ENCODE data around the gene CSMD2. TPM values are rescaled to one million over a fixed set of nuclear protein-coding genes. Genes with fewer than 3 reads are reported as not detected.

Gene CSMD2
- polyA plus RNA-seq, 1 donor: 0.36 TPM

DNA sequence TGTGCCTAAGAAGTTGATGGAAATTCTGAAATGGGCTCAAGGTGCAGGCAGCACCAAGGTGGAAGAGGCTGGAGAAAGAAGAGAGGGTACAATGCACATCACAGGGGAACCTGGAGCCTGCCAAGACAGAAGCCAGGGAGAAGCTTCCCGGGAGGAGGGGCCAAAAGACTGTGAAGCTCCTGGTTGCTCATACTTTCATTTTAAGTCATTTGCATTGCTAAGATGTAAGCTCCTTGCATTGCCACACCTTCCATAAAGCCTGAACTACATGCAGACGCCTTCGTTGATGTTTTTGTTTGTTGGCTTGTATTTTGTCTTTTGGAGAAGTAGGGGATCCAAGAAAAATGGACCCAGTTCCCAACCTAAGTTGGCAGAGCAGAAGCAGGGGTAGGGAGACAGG, 232.2 kb downstream of the CSMD2 start:
- no peaks in the 10 kb centered on the region for H3K27me3 ChIP-seq (ENCODE audit: control insufficient read depth, insufficient read depth, low read length)
- 100% methylated on average over 1 of the region's 3 CpGs for WGBS (ENCODE audit: insufficient coverage, low lambda C conversion rate)
- H3K36me3 ChIP-seq (ENCODE audit: control insufficient read depth, insufficient read depth, low read length): no peaks in the 10 kb centered on the region
- H3K4me3 ChIP-seq (ENCODE audit: low read length): no peak overlapping the region
- H3K9me3 ChIP-seq (ENCODE audit: control insufficient read depth, low read depth, low read length): no peaks in the 10 kb centered on the region
- H3K4me1 ChIP-seq (ENCODE audit: control insufficient read depth, insufficient read depth, low read length): no peaks in the 10 kb centered on the region
- H3K27ac ChIP-seq (ENCODE audit: low read length): no peak overlapping the region
- no peak for DNase-seq

GRCh38 chr1:33931111-33931475, 233.9 kb downstream of the CSMD2 start:
- no peaks in the 10 kb centered on the region for H3K9me3 ChIP-seq (ENCODE audit: control insufficient read depth, low read depth, low read length)
- H3K4me1 ChIP-seq (ENCODE audit: control insufficient read depth, insufficient read depth, low read length): no peaks in the 10 kb centered on the region
- no peaks in the 10 kb centered on the region for H3K36me3 ChIP-seq (ENCODE audit: control insufficient read depth, insufficient read depth, low read length)
- DNase-seq: no peak
- no peak overlapping the region for H3K4me3 ChIP-seq (ENCODE audit: low read length)
- H3K27me3 ChIP-seq (ENCODE audit: control insufficient read depth, insufficient read depth, low read length): no peaks in the 10 kb centered on the region
- WGBS (ENCODE audit: insufficient coverage, low lambda C conversion rate): no CpG with 5 or more reads among the region's 4 CpGs
- H3K27ac ChIP-seq (ENCODE audit: low read length): no peak overlapping the region

GRCh38 chr1:33930346-33931110, 234.5 kb downstream of the CSMD2 start:
- no CpG with 5 or more reads among the region's 11 CpGs for WGBS (ENCODE audit: insufficient coverage, low lambda C conversion rate)
- Histone ChIP-seq H3K36me3 (ENCODE audit: control insufficient read depth, insufficient read depth, low read length) (no peaks in the 10 kb centered on the region), H3K4me3 (ENCODE audit: low read length) (no peak overlapping the region), H3K9me3 (ENCODE audit: control insufficient read depth, low read depth, low read length) (no peaks in the 10 kb centered on the region), H3K4me1 (ENCODE audit: control insufficient read depth, insufficient read depth, low read length) (no peaks in the 10 kb centered on the region), H3K27me3 (ENCODE audit: control insufficient read depth, insufficient read depth, low read length) (no peaks in the 10 kb centered on the region), H3K27ac (ENCODE audit: low read length) (no peak overlapping the region)
- no peak for DNase-seq

GRCh38 chr1:33928251-33928650, 236.8 kb downstream of the CSMD2 start:
- Histone ChIP-seq H3K9me3 (ENCODE audit: control insufficient read depth, low read depth, low read length) (no peaks in the 10 kb centered on the region), H3K4me3 (ENCODE audit: low read length) (no peak overlapping the region), H3K36me3 (ENCODE audit: control insufficient read depth, insufficient read depth, low read length) (no peaks in the 10 kb centered on the region), H3K4me1 (ENCODE audit: control insufficient read depth, insufficient read depth, low read length) (no peaks in the 10 kb centered on the region), H3K27me3 (ENCODE audit: control insufficient read depth, insufficient read depth, low read length) (no peaks in the 10 kb centered on the region), H3K27ac (ENCODE audit: low read length) (no peak overlapping the region)
- DNase-seq: no peak

GRCh38 chr1:33927721-33928120, 237.3 kb downstream of the CSMD2 start:
- no peak overlapping the region for H3K27ac ChIP-seq (ENCODE audit: low read length)
- no peaks in the 10 kb centered on the region for H3K4me1 ChIP-seq (ENCODE audit: control insufficient read depth, insufficient read depth, low read length)
- no peak overlapping the region for H3K4me3 ChIP-seq (ENCODE audit: low read length)
- no peaks in the 10 kb centered on the region for H3K36me3 ChIP-seq (ENCODE audit: control insufficient read depth, insufficient read depth, low read length)
- no peaks in the 10 kb centered on the region for H3K27me3 ChIP-seq (ENCODE audit: control insufficient read depth, insufficient read depth, low read length)
- DNase-seq: no peak
- WGBS (ENCODE audit: insufficient coverage, low lambda C conversion rate): no CpG with 5 or more reads among the region's 2 CpGs
- no peaks in the 10 kb centered on the region for H3K9me3 ChIP-seq (ENCODE audit: control insufficient read depth, low read depth, low read length)

GRCh38 chr1:33925586-33925985, 239.4 kb downstream of the CSMD2 start:
- Histone ChIP-seq H3K36me3 (ENCODE audit: control insufficient read depth, insufficient read depth, low read length) (no peaks in the 10 kb centered on the region), H3K27ac (ENCODE audit: low read length) (no peak overlapping the region), H3K27me3 (ENCODE audit: control insufficient read depth, insufficient read depth, low read length) (no peaks in the 10 kb centered on the region), H3K4me3 (ENCODE audit: low read length) (no peak overlapping the region), H3K4me1 (ENCODE audit: control insufficient read depth, insufficient read depth, low read length) (no peaks in the 10 kb centered on the region), H3K9me3 (ENCODE audit: control insufficient read depth, low read depth, low read length) (no peaks in the 10 kb centered on the region)
- no peak for DNase-seq
- 83% methylated on average over 1 of the region's 8 CpGs for WGBS (ENCODE audit: insufficient coverage, low lambda C conversion rate)

DNA sequence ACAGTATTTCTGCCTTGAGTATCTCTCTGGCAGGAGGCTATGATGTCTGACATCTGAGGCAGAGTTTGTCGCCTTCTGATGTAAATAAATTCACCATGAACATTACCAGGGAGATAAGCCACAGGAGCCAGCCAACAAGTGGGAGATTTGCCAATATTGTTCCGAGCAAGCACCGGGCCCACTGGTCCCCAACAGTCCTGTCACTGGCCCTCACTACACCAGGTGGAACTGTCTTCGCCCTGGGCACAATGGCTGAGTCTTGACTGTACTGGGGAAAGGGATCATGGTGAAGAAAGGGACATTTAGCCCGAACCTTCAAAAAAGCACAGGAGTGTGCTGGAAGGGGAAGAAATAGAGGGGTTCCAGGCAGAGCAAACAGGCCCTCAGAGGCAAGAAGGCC, 243.7 kb downstream of the CSMD2 start:
- no peaks in the 10 kb centered on the region for H3K9me3 ChIP-seq (ENCODE audit: control insufficient read depth, low read depth, low read length)
- H3K4me3 ChIP-seq (ENCODE audit: low read length): no peak overlapping the region
- H3K27ac ChIP-seq (ENCODE audit: low read length): no peak overlapping the region
- DNase-seq: no peak
- WGBS (ENCODE audit: insufficient coverage, low lambda C conversion rate): no CpG with 5 or more reads among the region's 5 CpGs
- no peaks in the 10 kb centered on the region for H3K4me1 ChIP-seq (ENCODE audit: control insufficient read depth, insufficient read depth, low read length)
- no peaks in the 10 kb centered on the region for H3K27me3 ChIP-seq (ENCODE audit: control insufficient read depth, insufficient read depth, low read length)
- no peaks in the 10 kb centered on the region for H3K36me3 ChIP-seq (ENCODE audit: control insufficient read depth, insufficient read depth, low read length)

DNA sequence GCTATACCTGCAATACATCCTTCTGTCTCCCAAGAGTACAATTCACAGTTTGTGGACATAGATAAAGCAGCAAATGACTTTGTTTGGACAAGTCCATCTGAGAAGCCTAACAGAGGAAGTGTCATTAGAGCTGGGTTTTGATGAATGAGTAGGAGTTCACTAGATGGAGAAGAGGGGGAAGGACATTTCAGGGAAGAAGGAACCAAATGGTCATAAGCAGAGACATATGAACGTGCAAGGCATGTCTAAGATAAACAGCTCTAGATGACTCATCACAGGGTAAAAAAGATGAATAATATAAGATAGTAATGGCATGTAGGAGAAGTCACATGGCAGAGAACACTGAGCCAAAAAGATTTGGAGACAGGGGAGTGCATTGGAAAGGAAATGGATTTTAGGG, 246.7 kb downstream of the CSMD2 start:
- no peak for DNase-seq
- Histone ChIP-seq H3K9me3 (ENCODE audit: control insufficient read depth, low read depth, low read length) (no peaks in the 10 kb centered on the region), H3K36me3 (ENCODE audit: control insufficient read depth, insufficient read depth, low read length) (no peaks in the 10 kb centered on the region), H3K4me3 (ENCODE audit: low read length) (no peak overlapping the region), H3K27me3 (ENCODE audit: control insufficient read depth, insufficient read depth, low read length) (no peaks in the 10 kb centered on the region), H3K4me1 (ENCODE audit: control insufficient read depth, insufficient read depth, low read length) (no peaks in the 10 kb centered on the region), H3K27ac (ENCODE audit: low read length) (no peak overlapping the region)
- WGBS (ENCODE audit: insufficient coverage, low lambda C conversion rate): 0% methylated on average over 1 of the region's 1 CpG

DNA sequence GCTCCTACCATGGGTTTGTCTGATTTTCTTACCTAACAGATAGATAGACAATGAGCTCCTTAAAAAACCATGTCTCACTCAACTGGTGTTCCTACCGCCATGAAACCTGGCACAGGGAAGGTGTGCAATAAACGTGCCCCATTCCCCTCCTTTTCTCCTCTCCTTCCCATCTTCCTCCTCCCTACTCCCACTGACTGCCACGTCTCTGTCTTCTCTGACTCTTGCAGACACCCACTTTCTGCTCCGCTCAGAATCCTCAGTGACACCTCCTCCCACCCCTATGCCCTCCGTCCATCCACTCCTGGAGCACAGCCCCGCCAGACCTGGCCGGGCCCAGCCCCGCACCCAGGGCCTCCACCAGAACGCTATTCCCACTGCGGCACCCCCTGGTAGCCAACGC, 248.2 kb downstream of the CSMD2 start:
- Histone ChIP-seq H3K9me3 (ENCODE audit: control insufficient read depth, low read depth, low read length) (no peaks in the 10 kb centered on the region), H3K27me3 (ENCODE audit: control insufficient read depth, insufficient read depth, low read length) (no peaks in the 10 kb centered on the region), H3K4me1 (ENCODE audit: control insufficient read depth, insufficient read depth, low read length) (no peaks in the 10 kb centered on the region), H3K4me3 (ENCODE audit: low read length) (no peak overlapping the region), H3K27ac (ENCODE audit: low read length) (no peak overlapping the region), H3K36me3 (ENCODE audit: control insufficient read depth, insufficient read depth, low read length) (no peaks in the 10 kb centered on the region)
- DNase-seq: no peak
- no CpG with 5 or more reads among the region's 11 CpGs for WGBS (ENCODE audit: insufficient coverage, low lambda C conversion rate)

- no peak overlapping the region for H3K4me3 ChIP-seq (ENCODE audit: low read length)
Measured at GRCh38 chr1:33914531-33914930, 250.5 kb downstream of the CSMD2 start.

GRCh38 chr1:33908324-33908956, 256.6 kb downstream of the CSMD2 start:
- H3K9me3 ChIP-seq (ENCODE audit: control insufficient read depth, low read depth, low read length): no peaks in the 10 kb centered on the region
- H3K27ac ChIP-seq (ENCODE audit: low read length): no peak overlapping the region
- H3K36me3 ChIP-seq (ENCODE audit: control insufficient read depth, insufficient read depth, low read length): no peaks in the 10 kb centered on the region
- DNase-seq: no peak
- no peaks in the 10 kb centered on the region for H3K27me3 ChIP-seq (ENCODE audit: control insufficient read depth, insufficient read depth, low read length)
- H3K4me3 ChIP-seq (ENCODE audit: low read length): no peak overlapping the region
- no CpG with 5 or more reads among the region's 11 CpGs for WGBS (ENCODE audit: insufficient coverage, low lambda C conversion rate)
- H3K4me1 ChIP-seq (ENCODE audit: control insufficient read depth, insufficient read depth, low read length): no peaks in the 10 kb centered on the region

More at GRCh38 chr1:33914531-33914930, 250.5 kb downstream of the CSMD2 start:
- no CpG with 5 or more reads among the region's 2 CpGs for WGBS (ENCODE audit: insufficient coverage, low lambda C conversion rate)
- Histone ChIP-seq H3K36me3 (ENCODE audit: control insufficient read depth, insufficient read depth, low read length) (no peaks in the 10 kb centered on the region), H3K27me3 (ENCODE audit: control insufficient read depth, insufficient read depth, low read length) (no peaks in the 10 kb centered on the region), H3K27ac (ENCODE audit: low read length) (no peak overlapping the region), H3K4me1 (ENCODE audit: control insufficient read depth, insufficient read depth, low read length) (no peaks in the 10 kb centered on the region), H3K9me3 (ENCODE audit: control insufficient read depth, low read depth, low read length) (no peaks in the 10 kb centered on the region)
- DNase-seq: no peak
